ENCODE results near the gene CYP46A1.
"Not testable (repeated sequence)": the region's sequence is repeated elsewhere in the genome, so short reads cannot be mapped to it uniquely, and the experiment has no call there.

Gene CYP46A1

GRCh38 chr14:99683619-99684409 is at the start of gene CYP46A1:
TSS of gene CYP46A1 (plus strand) at chr14:99684298. CDS start at chr14:99684418, 120 bp downstream.
- peak; percentile 97 for DNase-seq (ENCODE audit: low read depth)

GRCh38 chr14:99634443-99634842 is 49.7 kb upstream of the CYP46A1 start:
- DNase-seq (ENCODE audit: low read depth) = no peak

GRCh38 chr14:99635116-99635515 is 49.0 kb upstream of the CYP46A1 start:
- DNase-seq (ENCODE audit: low read depth) = no peak

GRCh38 chr14:99636487-99636886 is 47.6 kb upstream of the CYP46A1 start:
- DNase-seq (ENCODE audit: low read depth) = no peak

GRCh38 chr14:99637624-99638023 is 46.5 kb upstream of the CYP46A1 start:
- DNase-seq (ENCODE audit: low read depth) = no peak

- DNase-seq (ENCODE audit: low read depth) = not testable (repeated sequence)
Observed at GRCh38 chr14:99642771-99643170, 41.3 kb upstream of the CYP46A1 start.

GRCh38 chr14:99643343-99643742 is 40.8 kb upstream of the CYP46A1 start:
- DNase-seq (ENCODE audit: low read depth) = no peak

- DNase-seq (ENCODE audit: low read depth) = no peak
Observed at GRCh38 chr14:99644035-99644587, 40.0 kb upstream of the CYP46A1 start.

GRCh38 chr14:99644723-99645544 is 39.2 kb upstream of the CYP46A1 start, which contains the start of gene HHIPL1:
TSS of gene HHIPL1 (plus strand) at chr14:99645129. CDS start at chr14:99645208, 79 bp downstream.
- DNase-seq (ENCODE audit: low read depth) = no peak

GRCh38 chr14:99645545-99646505 is 38.3 kb upstream of the CYP46A1 start:
- DNase-seq (ENCODE audit: low read depth) = no peak

- DNase-seq (ENCODE audit: low read depth) = no peak
Observed at GRCh38 chr14:99647411-99647810, 36.7 kb upstream of the CYP46A1 start.

- no peak for DNase-seq (ENCODE audit: low read depth)
Observed at GRCh38 chr14:99648027-99648784, 35.9 kb upstream of the CYP46A1 start.

- peak; percentile 52 for DNase-seq (ENCODE audit: low read depth)
Observed at GRCh38 chr14:99649219-99649618, 34.9 kb upstream of the CYP46A1 start.

- no peak for DNase-seq (ENCODE audit: low read depth)
Observed at GRCh38 chr14:99649643-99650042, 34.5 kb upstream of the CYP46A1 start.

GRCh38 chr14:99650189-99650588 is 33.9 kb upstream of the CYP46A1 start:
- no peak for DNase-seq (ENCODE audit: low read depth)

- no peak for DNase-seq (ENCODE audit: low read depth)
Observed at GRCh38 chr14:99651953-99652746, 31.9 kb upstream of the CYP46A1 start.

GRCh38 chr14:99654235-99654985 is 29.7 kb upstream of the CYP46A1 start:
- peak; percentile 78 for DNase-seq (ENCODE audit: low read depth)

GRCh38 chr14:99655521-99655920 is 28.6 kb upstream of the CYP46A1 start:
- peak; percentile 60 for DNase-seq (ENCODE audit: low read depth)

- DNase-seq (ENCODE audit: low read depth) = no peak
Observed at GRCh38 chr14:99656171-99656570, 27.9 kb upstream of the CYP46A1 start.
